Duodenal mucosa (tissue), 2 donors: ENCODE measurements around the gene CDK4.

Experiments
- H3K27ac ChIP-seq: one replicate; pipeline ENCODE4 v1.7.0; 2013; ENCODE audit warnings: low read depth, low read length
- H3K27me3 ChIP-seq, 2 donors: one replicate each; pipeline ENCODE4 v1.7.0; 2013; ENCODE audit warnings: low read length in 2 of 2, control low read depth in 1 of 2; ENCODE audit not compliant: insufficient read depth in 2 of 2, control insufficient read depth in 1 of 2
- H3K36me3 ChIP-seq, 2 donors: one replicate each; pipeline ENCODE4 v1.7.0; 2013; ENCODE audit warnings: low read length in 2 of 2, control low read depth in 1 of 2; ENCODE audit not compliant: insufficient read depth in 2 of 2, control insufficient read depth in 1 of 2
- H3K4me1 ChIP-seq, 2 donors: one replicate each; pipeline ENCODE4 v1.7.0; 2013; ENCODE audit warnings: low read length in 2 of 2, control low read depth in 1 of 2; ENCODE audit not compliant: insufficient read depth in 2 of 2, control insufficient read depth in 1 of 2
- H3K4me3 ChIP-seq, 2 donors: one replicate each; pipeline ENCODE4 v1.7.0; 2013; ENCODE audit warnings: low read length in 2 of 2, low read depth in 1 of 2
- H3K9ac ChIP-seq, 2 donors: one replicate each; pipeline ENCODE4 v1.7.0; 2013; ENCODE audit warnings: low read length in 2 of 2, low read depth in 1 of 2
- H3K9me3 ChIP-seq, 2 donors: one replicate each; pipeline ENCODE4 v1.7.0; 2013; ENCODE audit warnings: low read length in 2 of 2, control low read depth in 1 of 2; ENCODE audit not compliant: control insufficient read depth in 1 of 2

Gene CDK4

DNA sequence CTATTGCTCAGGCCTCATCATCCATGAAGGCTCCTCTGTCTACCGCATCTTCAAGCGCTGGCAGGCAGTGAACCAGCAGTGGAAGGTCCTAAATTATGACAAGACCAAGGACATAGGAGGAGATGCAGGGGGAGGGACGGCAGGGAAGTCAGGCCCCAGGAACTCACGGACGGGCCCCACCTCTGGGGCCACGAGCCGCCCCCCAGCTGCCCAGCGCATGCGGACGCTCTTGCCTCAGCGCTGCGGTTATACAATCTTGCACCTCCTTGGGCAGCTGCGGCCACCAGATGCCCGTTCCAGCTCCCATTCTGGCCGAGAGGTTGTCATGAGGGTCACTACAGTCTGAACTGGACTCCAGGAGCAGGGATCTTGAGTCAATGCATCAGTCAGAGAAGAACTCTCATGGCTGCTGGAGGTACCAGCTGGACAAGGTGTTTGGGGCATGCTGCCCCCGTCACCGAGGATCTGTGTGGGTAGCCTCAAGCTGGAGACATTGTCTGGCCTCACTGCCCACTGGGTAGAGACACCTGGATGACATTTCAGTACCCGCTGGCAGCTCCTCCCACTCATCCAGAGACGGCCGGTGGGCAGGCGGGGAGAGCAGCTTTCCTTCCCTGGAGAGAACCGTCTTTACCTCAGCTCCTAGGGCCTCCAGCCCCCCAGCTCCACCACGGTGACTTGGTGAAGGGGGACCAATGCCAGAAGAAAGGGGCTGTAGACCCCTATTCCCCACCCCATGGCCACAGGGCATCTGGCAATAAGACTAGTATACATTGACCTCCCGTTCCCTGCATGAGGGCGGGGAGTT is 6.6 kb upstream of the CDK4 start:
- Histone ChIP-seq H3K36me3 (peaks cover 0 to 14% of the 10 kb centered on the region in 2 donors), H3K27me3 (no peaks in the 10 kb centered on the region), H3K9ac (no peak overlapping the region), H3K27ac (no peak overlapping the region), H3K4me1 (peaks cover 15 to 22% of the 10 kb centered on the region in 2 donors), H3K9me3 (no peaks in the 10 kb centered on the region), H3K4me3 (no peak overlapping the region)

DNA sequence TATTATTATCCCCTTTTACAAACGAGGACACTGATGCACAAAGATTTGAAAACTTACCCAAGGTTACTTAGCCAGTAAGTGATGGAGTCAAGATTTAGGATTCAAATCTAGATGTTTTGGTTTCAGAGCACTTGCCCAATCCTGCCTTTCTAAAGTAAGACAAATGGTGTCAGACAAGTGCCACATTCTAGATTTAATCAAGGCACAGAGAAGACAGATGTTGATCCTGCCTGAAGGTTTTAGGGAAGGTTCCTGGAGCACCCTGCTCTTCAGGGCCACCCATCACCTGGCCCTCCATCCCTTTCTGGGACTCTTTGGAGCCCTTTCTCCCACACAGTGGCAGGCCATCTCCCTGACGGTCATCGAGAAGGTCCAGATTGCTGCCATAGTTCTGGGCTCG is 5.7 kb upstream of the CDK4 start:
- no peak overlapping the region for H3K4me3 ChIP-seq
- no peak overlapping the region for H3K9ac ChIP-seq
- H3K36me3 ChIP-seq: peaks cover 0 to 14% of the 10 kb centered on the region in 2 donors
- no peaks in the 10 kb centered on the region for H3K9me3 ChIP-seq
- no peak overlapping the region for H3K27ac ChIP-seq
- peaks cover 25 to 28% of the 10 kb centered on the region in 2 donors for H3K4me1 ChIP-seq
- no peaks in the 10 kb centered on the region for H3K27me3 ChIP-seq

- H3K9ac ChIP-seq: peak overlapping the region; percentile 61 to 62
- H3K27ac ChIP-seq: no peak overlapping the region
- no peaks in the 10 kb centered on the region for H3K9me3 ChIP-seq
Observed at GRCh38 chr12:57756406-57757341, 4.6 kb upstream of the CDK4 start.

DNA sequence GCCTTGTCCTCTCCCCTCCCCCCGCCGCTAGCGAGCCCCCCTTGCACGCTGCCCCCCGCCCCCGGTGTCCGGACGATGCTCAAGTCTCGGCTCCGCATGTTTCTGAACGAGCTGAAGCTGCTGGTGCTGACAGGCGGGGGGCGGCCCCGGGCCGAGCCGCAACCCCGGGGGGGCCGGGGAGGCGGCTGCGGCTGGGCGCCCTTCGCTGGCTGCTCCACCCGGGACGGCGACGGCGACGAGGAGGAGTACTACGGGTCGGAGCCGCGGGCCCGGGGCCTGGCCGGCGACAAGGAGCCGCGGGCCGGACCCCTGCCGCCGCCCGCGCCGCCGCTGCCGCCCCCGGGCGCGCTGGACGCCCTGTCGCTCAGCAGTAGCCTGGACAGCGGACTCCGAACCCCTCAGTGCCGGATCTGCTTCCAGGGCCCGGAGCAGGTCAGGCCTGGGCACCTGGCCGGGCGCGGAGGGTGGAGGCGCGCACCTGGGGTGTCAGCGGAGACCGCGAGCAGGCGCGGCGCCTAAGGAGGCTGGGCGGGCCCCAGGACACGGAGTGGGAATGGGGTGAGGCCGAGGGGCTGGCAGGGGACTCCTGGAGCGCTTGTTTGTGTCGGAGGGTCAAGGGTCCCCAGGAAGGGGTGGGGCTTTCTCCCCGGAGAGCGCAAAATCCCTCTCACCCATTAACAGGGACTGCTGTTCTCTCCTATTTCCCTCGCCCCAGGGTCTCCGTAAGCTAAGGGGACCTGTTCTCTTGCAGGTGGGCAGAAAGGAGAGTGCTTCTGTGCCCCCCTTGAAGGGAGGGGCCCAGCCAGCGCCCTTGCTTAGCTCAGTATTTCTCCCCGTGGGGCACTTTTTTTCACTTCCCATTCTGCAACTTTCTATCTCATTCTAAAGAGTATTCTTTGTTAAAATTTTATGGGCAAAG is 3.6 kb upstream of the CDK4 start:
- Histone ChIP-seq H3K27me3 (no peaks in the 10 kb centered on the region), H3K36me3 (peaks cover 0 to 14% of the 10 kb centered on the region in 2 donors), H3K27ac (no peak overlapping the region), H3K4me1 (peaks cover 40 to 46% of the 10 kb centered on the region in 2 donors), H3K4me3 (peak overlapping the region; percentile 67), H3K9ac (peak overlapping the region; percentile 61 to 62), H3K9me3 (no peaks in the 10 kb centered on the region)

More at GRCh38 chr12:57756406-57757341, 4.6 kb upstream of the CDK4 start:
- Histone ChIP-seq H3K27me3 (no peaks in the 10 kb centered on the region), H3K4me3 (peak overlapping the region; percentile 67), H3K4me1 (peaks cover 31 to 37% of the 10 kb centered on the region in 2 donors), H3K36me3 (peaks cover 0 to 14% of the 10 kb centered on the region in 2 donors)

DNA sequence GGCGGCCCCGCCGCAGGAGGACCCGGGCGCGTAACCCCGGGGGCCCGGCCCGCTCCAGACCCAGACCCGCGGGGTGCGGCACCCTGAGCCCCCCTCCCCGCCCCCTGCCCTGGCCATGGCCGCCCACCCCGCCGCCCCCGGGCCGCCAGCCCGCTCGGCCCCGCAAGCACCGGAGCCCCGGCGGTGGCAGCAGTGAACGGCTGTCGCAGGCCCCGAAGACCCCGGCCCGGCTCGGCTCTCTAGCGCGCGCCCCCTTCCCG is 3.0 kb upstream of the CDK4 start:
- no peak overlapping the region for H3K9ac ChIP-seq
- peak overlapping the region in 1 of 2 donors; percentile 67 for H3K4me3 ChIP-seq
- H3K27me3 ChIP-seq: no peaks in the 10 kb centered on the region
- no peak overlapping the region for H3K27ac ChIP-seq
- no peaks in the 10 kb centered on the region for H3K9me3 ChIP-seq
- H3K36me3 ChIP-seq: peaks cover 0 to 18% of the 10 kb centered on the region in 2 donors
- H3K4me1 ChIP-seq: peaks cover 41 to 46% of the 10 kb centered on the region in 2 donors

GRCh38 chr12:57754411-57755193 is 2.5 kb upstream of the CDK4 start, which contains the start of gene MARCHF9:
TSS of gene MARCHF9 (plus strand) at chr12:57755103. CDS start at chr12:57755529, 426 bp downstream.
- Histone ChIP-seq H3K4me3 (peak within 1 kb of the TSS; percentile 67 to 70), H3K27me3 (no peaks in the 10 kb centered on the region), H3K36me3 (peaks cover 0 to 20% of the 10 kb centered on the region in 2 donors), H3K27ac (peak within 1 kb of the TSS; percentile 37), H3K9ac (peak within 1 kb of the TSS; percentile 61 to 62), H3K9me3 (no peaks in the 10 kb centered on the region), H3K4me1 (peaks cover 41 to 46% of the 10 kb centered on the region in 2 donors)

GRCh38 chr12:57753756-57754337 is 1.7 kb upstream of the CDK4 start:
- peaks cover 0 to 24% of the 10 kb centered on the region in 2 donors for H3K36me3 ChIP-seq
- no peaks in the 10 kb centered on the region for H3K9me3 ChIP-seq
- H3K4me3 ChIP-seq: no peak overlapping the region
- H3K4me1 ChIP-seq: peaks cover 41 to 46% of the 10 kb centered on the region in 2 donors
- no peaks in the 10 kb centered on the region for H3K27me3 ChIP-seq
- H3K27ac ChIP-seq: no peak overlapping the region
- peak overlapping the region; percentile 11 to 13 for H3K9ac ChIP-seq

- Histone ChIP-seq H3K4me1 (peaks cover 41 to 46% of the 10 kb centered on the region in 2 donors), H3K9ac (peak overlapping the region; percentile 5 to 8), H3K4me3 (peak overlapping the region; percentile 88 to 96), H3K36me3 (peaks cover 0 to 25% of the 10 kb centered on the region in 2 donors), H3K27ac (peak overlapping the region; percentile 17), H3K9me3 (no peaks in the 10 kb centered on the region), H3K27me3 (no peaks in the 10 kb centered on the region)
Observed at GRCh38 chr12:57752668-57753000, 524 bp upstream of the CDK4 start.

GRCh38 chr12:57751432-57751787 is 700 bp downstream of the CDK4 start:
- peak overlapping the region; percentile 86 to 90 for H3K9ac ChIP-seq
- H3K9me3 ChIP-seq: no peaks in the 10 kb centered on the region
- peaks cover 37 to 40% of the 10 kb centered on the region in 2 donors for H3K4me1 ChIP-seq
- peak overlapping the region; percentile 88 to 96 for H3K4me3 ChIP-seq
- H3K27me3 ChIP-seq: no peaks in the 10 kb centered on the region
- peak overlapping the region; percentile 62 for H3K27ac ChIP-seq
- peaks cover 0 to 36% of the 10 kb centered on the region in 2 donors for H3K36me3 ChIP-seq
